GM12874 (cell line): ENCODE measurements around the gene DCST2.

ENCODE experiments used
- CTCF ChIP-seq: IDR thresholded peaks from 2 replicates; pipeline ENCODE4 v1.5.1; 2011; ENCODE audit warnings: low read depth, mild to moderate bottlenecking, control low read depth, low read length, moderate library complexity; ENCODE audit not compliant: insufficient read depth

Gene DCST2

DNA sequence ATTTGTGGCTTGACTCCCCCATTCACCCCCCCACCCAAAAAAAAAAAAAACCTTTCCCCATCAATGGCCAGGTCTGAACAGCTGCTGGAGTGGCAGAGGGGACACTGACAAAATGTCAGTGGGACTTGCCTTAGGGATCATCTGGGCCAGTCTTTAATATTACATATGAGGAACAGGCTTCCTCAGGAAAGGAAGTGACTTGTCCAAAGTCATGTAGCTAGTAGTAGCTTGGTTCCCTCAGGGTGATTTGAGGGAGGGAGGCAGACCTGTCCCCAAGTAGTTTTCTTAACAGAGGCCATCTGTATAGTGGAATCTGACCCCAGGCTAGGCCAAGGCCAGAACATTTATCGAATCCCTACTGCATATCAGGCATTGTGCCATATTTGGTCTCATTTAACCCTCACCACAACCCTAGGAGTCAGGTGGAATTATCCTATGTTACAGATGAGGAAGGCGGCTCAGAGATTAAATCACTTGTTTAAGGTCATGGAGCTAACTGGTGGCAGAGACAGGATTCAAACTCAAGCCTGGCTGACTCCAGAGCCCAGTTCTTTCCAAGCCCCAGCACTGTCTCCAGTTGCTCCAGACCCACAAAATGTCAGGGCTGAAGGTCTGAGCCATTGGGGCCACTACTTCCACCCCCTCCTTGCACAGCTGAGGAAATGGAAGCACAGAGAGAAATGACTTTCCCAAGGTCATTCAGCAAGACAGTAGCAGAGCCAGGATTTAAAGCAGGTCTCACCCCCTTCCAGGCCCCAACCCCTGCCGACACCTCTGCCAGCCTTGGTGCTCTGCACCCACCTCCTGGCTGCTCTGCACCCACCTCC lies 20.6 kb downstream of the DCST2 start:
- no peak for TF ChIP-seq CTCF

DNA sequence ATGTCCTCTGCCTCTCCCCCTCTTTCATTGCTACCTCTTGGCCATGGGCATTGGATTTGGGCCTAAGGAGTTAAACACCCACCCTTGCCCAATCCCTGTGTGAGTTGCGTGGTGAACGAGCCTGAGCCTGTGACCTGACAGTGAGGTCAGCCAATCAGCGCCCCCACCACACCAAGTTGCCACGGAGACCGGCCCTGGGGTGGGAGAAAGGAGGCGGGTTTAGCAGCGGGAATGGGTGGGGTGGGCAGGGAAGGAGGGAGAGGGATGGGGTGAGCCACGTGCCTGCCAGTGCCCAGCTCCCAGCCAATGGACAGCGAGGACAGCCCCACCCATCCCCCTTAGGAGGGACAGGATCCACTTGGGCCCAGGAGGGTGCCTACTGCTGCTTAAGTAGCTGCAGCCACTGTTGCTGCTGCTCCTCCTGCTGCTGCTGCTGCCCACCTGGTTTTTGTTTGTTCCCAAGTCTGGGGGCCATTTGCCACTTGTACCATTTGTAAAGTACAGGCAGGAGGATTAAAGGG lies 21.5 kb downstream of the DCST2 start:
- no peak for TF ChIP-seq CTCF

DNA sequence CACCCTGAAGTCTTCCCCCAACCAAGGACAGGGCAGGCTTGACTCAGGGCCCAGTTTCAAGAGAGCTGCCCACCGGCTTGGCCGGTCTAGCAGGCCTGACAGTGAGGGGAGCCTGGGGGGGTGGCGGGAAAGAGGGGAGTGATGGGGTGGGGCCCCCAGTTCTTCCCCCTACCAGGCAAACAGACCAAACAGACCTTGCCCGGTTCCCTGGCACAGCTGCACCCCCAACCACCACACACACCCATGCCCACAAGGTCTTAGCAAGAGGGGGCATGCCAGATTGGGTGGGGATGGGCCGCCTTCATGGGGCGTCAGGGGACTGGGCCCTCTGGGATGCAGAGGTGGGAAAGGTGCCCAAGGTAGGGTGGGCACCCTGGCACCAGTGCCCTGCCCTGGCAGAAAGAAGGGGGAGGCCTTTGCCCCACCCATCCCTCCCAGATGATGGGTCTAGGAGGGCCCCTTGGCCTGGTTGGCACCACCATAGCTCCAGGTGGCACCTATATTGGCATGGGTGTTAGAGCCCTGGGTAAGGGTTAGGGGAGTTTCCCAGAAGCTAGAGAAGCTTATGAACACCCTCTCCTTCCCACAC lies 22.1 kb downstream of the DCST2 start:
- no peak for TF ChIP-seq CTCF

DNA sequence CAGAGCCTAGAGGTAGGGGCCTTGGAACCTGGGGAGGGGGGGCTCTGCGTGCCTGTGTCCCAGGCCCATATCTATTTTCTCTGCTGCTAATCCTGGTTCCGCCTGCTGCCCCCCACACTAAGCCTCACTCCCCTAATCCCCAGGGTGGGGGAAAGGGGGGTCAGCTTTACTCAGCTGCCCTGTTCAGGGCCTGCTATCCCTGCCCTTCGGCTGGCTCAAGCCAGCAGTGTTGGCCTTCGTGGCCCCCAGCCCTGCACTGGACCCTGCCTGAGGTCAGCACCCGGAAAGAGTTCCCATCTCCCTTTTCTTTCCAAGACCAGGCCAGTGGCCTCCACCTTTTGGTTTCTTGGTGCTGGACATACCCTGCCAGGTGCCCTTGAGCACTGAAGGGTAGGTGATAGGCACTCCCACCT lies 22.6 kb downstream of the DCST2 start:
- TF ChIP-seq CTCF, result no peak

GRCh38 chr1:155010211-155010918 lies 23.2 kb downstream of the DCST2 start:
- no peak for TF ChIP-seq CTCF

DNA sequence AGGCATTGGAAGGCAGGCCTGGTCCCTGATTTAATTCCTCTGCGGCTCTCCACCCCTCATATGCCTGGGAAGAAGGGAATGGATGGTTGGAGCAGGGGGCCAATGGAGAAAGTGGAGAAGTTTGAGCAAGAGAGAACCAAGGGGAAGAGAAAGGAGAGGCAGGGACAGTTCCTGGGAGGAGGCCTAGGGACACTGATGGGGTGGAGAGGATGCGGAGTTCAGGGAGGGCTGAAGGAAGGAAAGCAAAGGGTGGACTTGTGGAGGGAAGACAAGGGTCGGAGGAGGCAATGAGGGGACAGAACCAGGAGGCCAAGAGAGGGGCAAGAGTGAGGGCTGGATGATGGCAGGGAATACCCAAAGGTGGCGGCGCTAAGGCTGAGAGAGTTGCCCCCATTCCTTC lies 23.8 kb downstream of the DCST2 start:
- no peak for TF ChIP-seq CTCF

DNA sequence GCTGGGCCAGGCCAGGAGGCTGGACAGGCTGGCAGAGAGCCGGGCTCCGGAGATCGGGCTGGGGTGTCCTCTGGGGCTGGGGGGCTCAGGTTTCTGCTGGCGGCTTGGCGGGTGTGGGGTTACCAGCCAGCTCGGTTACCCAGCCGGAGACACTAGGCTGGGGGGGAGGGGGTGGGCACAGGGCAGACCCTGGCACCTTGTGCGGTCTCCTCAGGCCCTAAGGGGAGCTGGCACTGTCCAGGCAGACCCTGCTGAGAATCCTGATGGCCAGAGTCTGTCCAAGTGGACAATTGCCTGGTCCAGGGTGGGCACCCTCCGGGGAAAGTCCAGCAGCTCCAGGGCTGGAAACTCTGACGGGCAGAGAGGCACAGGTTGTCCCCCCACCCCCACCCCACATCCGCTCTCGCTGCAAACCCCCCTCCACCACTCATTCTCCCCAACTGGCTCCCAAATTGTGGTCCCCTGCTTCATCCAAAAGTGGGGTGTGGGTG lies 24.3 kb downstream of the DCST2 start:
- TF ChIP-seq CTCF, result no peak
